DMS 273 (cell line): ENCODE measurements around the gene DNAJB5.

Experiments used
- DNase-seq: peaks from one replicate; lab custom pipeline; 2025; ENCODE audit not compliant: unreplicated experiment; lab: John Stamatoyannopoulos, UW

Gene DNAJB5

DNA sequence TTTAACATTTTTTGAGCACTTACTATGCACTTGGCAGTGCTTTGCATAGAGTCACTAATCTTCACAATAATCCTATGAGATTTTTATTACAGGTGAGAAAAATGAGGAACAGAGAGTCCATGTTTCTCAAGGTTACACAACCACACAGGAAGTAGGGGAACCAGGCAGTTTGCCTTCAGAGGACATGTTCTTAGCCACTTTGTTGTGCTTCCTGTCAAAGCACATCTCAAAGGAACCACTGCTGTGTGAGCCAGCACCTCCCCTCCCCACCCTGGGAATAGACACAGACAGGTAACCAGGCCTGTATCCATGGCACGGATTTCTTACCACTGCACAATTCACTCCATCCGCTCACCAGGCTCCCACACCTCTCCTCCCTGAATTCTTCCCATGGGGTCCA lies 6.3 kb upstream of the DNAJB5 start:
- no peak for DNase-seq

DNA sequence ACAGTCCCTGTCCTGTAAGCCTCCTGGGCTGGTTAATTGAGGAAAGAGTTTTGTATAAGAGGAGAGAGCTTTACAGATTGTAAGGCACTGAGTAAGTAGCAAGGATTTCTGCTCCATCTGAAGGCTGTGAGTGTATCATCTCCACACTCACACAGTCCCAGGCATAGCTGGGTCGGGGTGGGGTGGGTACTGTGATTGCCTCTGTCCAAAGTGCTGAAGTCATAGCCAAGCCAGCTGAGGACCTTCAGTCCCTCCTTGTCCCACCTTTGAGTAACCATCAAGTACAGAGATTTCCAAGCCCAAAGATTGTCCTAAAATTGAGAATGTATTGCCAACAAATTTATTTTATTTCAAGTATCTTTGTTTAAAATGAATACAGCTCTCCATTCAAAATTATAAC lies 5.5 kb upstream of the DNAJB5 start:
- DNase-seq: peak; percentile 19

DNA sequence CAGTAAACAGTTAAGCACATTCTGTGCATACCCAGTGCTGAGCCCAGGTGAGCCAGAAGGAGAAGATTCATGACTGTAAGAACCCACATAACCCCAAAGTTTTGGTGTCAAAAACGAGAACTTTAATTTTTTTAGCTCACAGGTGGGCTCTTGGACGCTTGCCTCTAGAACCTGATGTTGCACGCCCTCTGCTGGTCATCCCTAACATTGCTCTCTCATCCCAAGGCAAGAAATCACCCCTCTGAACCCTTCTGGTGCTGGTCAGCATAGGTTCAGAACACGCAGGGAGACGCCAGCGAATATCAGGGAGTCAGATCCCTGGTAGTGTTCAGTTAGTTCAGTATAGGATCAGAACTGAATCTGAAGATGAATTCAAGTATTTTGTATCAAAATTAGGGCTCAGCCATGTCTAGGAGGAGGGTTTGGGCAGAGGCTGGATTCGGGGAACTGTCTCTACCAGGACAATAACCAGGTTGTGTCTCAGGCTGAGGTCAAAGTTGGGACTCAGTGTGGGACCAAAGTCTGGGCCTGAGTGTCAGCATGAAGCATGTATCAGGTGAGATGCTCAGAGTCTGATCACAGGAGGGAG lies 4.1 kb upstream of the DNAJB5 start:
- DNase-seq: peak; percentile 76

GRCh38 chr9:34986540-34987047 lies 3.0 kb upstream of the DNAJB5 start:
- peak; percentile 83 for DNase-seq

DNA sequence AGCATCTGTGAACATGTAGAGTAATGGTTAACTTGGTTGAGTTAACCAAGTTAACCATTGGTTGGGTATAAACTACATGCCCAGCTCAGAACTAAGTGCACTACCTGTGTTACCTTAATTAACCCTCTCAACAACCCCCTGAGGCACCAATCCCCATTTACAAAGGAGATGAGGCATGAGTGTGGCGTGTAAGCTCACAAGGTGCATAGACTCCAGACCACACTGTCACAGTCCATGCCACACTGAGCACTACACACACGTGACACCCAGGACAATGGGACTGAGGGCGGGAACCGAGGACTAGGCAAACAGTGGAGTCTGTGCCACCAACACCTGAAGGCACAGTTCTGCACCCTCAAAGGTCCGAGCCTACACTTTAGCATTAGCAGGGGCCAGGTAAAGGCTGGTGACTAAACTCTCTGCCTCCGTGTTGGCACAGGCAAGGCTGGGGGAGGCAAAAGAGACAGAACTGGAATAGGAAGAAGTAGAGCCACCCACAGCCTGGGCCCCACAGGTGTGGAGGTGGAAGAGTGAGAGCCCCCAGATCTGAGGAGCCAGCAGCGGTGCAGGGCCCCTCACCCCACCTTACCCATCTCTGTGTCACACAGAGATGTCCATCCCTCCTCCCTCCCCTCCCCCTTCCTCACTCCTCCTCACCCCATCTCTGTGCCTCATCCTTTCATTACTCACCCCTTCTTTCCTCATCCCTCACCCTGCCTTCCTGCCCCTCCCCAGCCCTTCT lies 2.2 kb upstream of the DNAJB5 start:
- no peak for DNase-seq

GRCh38 chr9:34988218-34989002 lies 1.1 kb upstream of the DNAJB5 start:
- DNase-seq: peak; percentile 51

DNA sequence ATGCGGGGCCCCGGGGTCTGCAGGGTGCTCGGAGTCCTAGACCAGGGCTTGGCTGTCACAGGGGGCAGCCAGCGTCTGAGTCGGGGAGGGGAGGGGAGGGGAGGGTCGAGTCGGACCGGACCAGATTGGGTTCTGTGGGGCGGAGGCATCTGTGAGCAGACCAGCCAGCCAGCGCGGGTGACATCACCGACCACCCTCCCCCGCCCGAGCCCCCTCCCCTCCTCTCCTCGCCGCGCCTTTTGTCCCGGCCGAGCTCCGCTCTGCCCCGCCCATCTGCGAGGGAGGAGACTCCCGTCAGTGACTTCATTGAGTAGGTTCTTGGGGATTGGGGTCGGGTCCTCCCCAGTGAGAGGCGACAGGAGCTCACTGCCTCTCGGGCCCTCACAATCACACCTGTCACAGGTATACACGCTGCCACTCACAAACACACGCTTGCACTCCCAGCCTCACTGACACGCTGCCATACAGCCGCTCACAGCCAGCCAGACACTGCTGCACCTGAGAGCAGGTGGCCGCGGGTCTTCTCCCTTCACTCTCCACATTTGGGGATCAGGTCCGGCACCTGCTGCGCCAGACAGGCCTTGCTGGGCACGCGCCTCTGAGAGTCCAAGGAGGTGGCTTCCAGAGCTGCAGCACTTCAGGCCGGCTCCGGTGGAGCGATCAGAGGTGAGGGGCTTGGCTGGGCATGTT lies 546 bp downstream of the DNAJB5 start:
- DNase-seq: peak; percentile 79

DNA sequence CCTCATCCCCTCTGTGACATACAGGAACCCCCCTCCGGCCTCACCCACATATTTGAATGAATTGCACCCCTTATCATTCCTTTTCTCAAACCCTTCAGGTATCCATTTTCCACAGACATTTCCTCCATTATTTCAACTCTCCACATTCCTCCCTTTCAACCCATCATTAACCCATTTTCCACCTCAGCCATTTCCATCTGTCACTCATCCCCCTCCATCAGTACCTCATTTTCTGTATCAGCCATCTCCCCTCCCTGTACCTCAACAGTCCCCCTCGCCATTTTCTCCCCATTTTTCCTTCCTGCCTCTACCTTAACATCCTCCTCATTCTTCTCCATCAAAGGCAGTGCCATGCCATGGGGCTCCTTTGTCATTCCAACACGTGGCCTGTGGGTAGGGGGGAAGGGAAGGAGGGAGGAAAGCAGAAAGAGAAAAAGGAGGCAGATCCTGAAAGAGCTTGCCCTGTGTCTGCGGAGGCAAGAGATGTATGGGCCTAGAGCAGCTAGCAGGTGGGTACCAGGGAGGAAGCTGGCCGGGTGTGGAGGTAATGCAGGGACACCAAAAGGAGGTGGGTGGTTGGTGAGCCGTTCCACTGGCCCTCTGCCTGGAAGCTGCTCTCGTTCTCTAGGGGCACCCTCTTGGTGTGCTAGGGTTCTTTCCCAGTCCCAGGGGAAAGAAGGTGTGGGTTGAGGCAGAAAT lies 1.5 kb downstream of the DNAJB5 start:
- DNase-seq: no peak

DNA sequence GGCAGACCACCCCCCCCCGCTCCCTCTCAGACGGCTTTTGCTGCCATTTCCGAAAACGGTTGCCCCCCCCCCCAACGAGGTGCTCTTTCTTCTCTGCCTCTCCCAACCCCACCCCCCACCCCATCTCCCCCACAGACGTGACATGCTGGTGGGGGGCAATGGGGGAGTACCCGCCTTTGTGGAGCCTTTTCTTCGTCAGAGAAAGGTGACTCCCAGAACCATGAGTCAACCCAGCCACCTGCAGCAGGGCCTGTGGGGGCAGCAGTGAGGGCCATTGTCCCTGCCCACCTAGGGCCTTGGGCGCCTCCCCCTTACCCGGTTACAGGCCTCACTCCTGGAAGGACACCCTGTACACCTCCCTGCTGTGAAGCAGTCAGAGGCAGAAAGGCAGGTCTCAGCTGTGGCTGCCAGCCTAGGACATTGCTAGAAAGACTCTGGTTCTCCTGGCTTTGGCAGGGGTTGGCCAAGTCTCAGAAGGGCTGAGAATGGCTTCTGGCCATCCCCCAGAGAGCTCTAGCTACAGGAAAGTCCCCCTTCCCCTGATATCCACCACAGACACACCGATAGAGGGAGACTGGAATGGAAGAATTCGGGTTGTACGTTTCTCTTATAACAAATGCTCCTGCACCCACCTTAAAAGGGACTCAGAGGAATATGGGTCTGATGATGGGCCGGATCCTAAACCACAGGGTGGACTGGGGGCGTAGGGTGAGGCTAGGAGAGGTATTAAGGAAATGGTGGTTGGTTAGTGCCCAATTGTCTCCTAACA lies 2.2 kb downstream of the DNAJB5 start:
- DNase-seq: peak; percentile 29

DNA sequence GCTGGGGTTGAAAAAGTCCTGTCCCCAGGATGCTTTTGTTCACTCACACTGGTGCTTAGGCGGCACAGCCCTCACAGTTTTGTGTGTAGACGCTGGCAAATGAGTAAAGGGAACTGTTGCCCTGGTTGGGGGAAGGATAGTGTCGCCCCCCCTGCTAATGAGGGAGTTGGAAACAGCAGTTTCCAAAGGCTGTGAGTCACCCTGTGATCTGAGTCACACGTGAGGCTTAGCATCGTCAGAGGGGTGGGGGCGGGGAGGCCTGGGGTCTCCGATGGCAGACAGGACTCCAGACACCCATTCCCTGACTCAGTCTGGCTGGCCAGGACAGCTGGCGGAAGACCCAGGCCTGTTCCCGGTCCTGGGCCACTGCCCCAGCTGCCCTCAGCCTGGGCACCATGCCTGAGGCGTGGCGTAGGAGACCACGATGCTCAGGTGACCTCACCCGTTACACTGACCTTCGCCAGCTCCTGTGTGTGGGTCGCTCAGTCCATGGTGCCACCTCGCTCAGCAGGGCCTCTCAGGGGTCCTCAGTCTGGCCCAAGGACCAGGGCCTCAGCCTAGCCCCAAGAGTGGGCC lies 2.9 kb downstream of the DNAJB5 start:
- peak; percentile 16 for DNase-seq

GRCh38 chr9:34993502-34994259 lies 4.1 kb downstream of the DNAJB5 start:
- DNase-seq: peak; percentile 81

GRCh38 chr9:34994260-34994899 lies 4.8 kb downstream of the DNAJB5 start:
- peak; percentile 81 for DNase-seq

DNA sequence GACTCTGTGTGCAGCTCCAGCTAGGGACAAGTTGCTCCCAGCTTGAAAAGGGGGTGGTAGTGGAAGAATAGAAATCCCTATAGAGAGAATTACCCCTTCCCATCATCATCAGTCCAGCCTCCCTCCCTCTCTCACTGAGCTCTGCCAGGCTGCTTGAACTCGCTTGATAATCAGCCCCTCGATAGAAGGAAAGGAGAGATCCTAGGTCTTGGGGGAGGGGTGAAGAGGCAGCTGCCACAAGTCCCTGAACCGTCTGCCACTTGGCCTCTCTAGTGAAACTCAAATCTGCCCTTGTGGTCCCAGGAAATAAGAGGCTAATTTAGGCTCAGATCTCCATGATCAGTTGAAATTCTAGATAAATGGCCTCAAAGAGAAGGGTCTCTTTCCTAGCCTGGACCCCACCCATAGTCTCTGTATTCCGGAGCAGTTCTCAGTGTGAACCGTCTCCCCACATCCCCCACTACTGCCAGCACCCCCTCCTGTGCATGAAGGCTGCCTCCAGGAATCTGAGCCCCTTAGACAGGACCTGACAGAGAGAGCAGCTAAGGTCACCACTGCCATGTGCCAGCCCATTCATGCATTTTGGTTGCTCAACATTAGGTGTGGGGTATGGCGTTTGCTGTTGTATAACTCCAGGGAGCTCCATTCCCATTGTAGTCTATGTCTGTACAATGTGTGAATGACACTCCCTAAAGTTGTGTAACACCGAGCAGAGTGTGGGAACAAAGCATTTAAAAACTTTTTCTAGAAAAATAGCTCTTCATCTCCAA lies 5.5 kb downstream of the DNAJB5 start:
- DNase-seq: peak; percentile 88

- no peak for DNase-seq
Observed at GRCh38 chr9:34995670-34996060, 6.1 kb downstream of the DNAJB5 start.

GRCh38 chr9:34996181-34996904 lies 6.8 kb downstream of the DNAJB5 start:
- no peak for DNase-seq

GRCh38 chr9:34996905-34997279 lies 7.3 kb downstream of the DNAJB5 start:
- no peak for DNase-seq

DNA sequence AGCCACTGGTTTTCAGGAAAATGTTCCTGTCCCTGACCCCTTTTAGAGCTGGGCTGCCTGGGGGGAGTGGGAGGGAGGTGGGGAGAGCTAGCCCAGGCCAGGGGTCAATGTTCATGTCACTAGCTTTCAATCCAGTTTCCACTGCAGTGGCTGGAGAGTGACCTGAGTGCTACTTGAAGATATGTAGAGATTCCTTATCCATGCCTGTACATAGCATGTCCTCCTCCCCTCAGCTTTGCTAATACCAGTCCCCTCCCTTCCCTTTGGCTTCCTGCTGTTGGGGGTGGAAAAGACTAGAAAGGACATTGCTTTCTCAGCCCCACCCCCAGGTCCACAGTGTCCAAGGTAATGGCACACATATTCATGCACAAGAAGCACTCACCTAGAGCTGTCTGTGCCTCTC lies 7.8 kb downstream of the DNAJB5 start:
- no peak for DNase-seq
